Activated CD8-positive, alpha-beta memory T cell treated with anti-CD3 and anti-CD28 coated beads for 36 hours (primary cell): ENCODE measurements around the gene OR2T29. TPM values are rescaled to one million over a fixed set of nuclear protein-coding genes. Genes with fewer than 3 reads are reported as not detected.
"Not testable (repeated sequence)": the region's sequence is repeated elsewhere in the genome, so short reads cannot be mapped to it uniquely, and the experiment has no call there.

Experiments used
- CTCF ChIA-PET: fragments of 350-600 bp; sonication (Branson Sonifier 250); formaldehyde crosslinking; loops from one replicate; lab custom pipeline; 2021; ENCODE audit warnings: antibody characterized with exemption; lab: Charles Lee
- POLR2A ChIA-PET: fragments of 350-600 bp; sonication (Branson Sonifier 250); formaldehyde crosslinking; loops from one replicate; lab custom pipeline; 2021; ENCODE audit warnings: antibody characterized with exemption; lab: Charles Lee
- total RNA-seq, 2 experiments: library from RNA; stranded (reverse); gene quantifications; one replicate each; pipeline ENCODE4 v1.2.3, GENCODE V29; 2021

OR2T29 gene
- total RNA-seq, 2 experiments from 2014 or later: not detected

- POLR2A ChIA-PET, CTCF ChIA-PET: not testable (repeated sequence)
These were observed 25.1 kb downstream of the OR2T29 start for GRCh38 chr1:248537449-248537848.

GRCh38 chr1:248521856-248522255 lies 40.7 kb downstream of the OR2T29 start:
- POLR2A ChIA-PET: no interaction called here
- CTCF ChIA-PET: no interaction called here

- POLR2A ChIA-PET, CTCF ChIA-PET: not testable (repeated sequence)
These were observed 52.4 kb downstream of the OR2T29 start for GRCh38 chr1:248510217-248510616.

- CTCF ChIA-PET, POLR2A ChIA-PET: not testable (repeated sequence)
These were observed 54.8 kb downstream of the OR2T29 start, which contains the start of gene OR2G6 for GRCh38 chr1:248507773-248508172. Gene OR2G6, plus strand, starts transcription at chr1:248508073. Its CDS starts 13,574 bp downstream, at chr1:248521647.

Other genes starting within 250 kb of the OR2T29 start
- not detected for gene OR2M7, start 238.2 kb downstream of the OR2T29 start, total RNA-seq
- not detected for gene OR14C36, start 214.0 kb downstream of the OR2T29 start, total RNA-seq
- not detected for gene OR2T4, start 201.1 kb downstream of the OR2T29 start, total RNA-seq
- gene OR2T6, start 187.0 kb downstream of the OR2T29 start, total RNA-seq: not detected
- gene OR2T1, start 159.7 kb downstream of the OR2T29 start, total RNA-seq: not detected
- not detected for gene OR2T2, start 117.1 kb downstream of the OR2T29 start, total RNA-seq
- not detected for gene OR2T3, start 89.4 kb downstream of the OR2T29 start, total RNA-seq
- gene OR2T5, start 74.2 kb downstream of the OR2T29 start, total RNA-seq: not detected
- gene OR2G6, start 54.7 kb downstream of the OR2T29 start, total RNA-seq: not detected
- not detected for gene OR2T34, start 12.0 kb upstream of the OR2T29 start, total RNA-seq
- not detected for gene OR2T10, start 34.9 kb upstream of the OR2T29 start, total RNA-seq
- not detected for gene OR2T11, start 72.3 kb upstream of the OR2T29 start, total RNA-seq
- not detected for gene OR2T35, start 82.5 kb upstream of the OR2T29 start, total RNA-seq
- gene OR2T27, start 92.8 kb upstream of the OR2T29 start, total RNA-seq: not detected
- gene OR14I1, start 140.0 kb upstream of the OR2T29 start, total RNA-seq: not detected
- not detected for gene LYPD8, start 193.0 kb upstream of the OR2T29 start, total RNA-seq